SK-N-SH (cell line): ENCODE data around the gene PA2G4. TPM values are rescaled to one million over a fixed set of nuclear protein-coding genes. Genes with fewer than 3 reads are reported as not detected.

Source experiments
- CTCF ChIA-PET: fragments of 300-600, 350-600 bp; formaldehyde crosslinking; extraction: SDS; loops from one replicate; lab custom pipeline; 2021; lab: Yijun Ruan, JAX
- POLR2A ChIA-PET: fragments of 350-600 bp; sonication (Branson Sonifier 250); formaldehyde crosslinking; extraction: SDS; loops from one replicate; lab custom pipeline; 2020; ENCODE audit warnings: antibody characterized with exemption, inconsistent platforms; lab: Yijun Ruan, JAX
- DNase-seq: peaks from one replicate; pipeline ENCODE4 v3.0.0; 2012
- H2AFZ ChIP-seq: fragments of 200-600 bp; sonication (generic); 2 replicates; pipeline ENCODE4 v1.8.1; 2016; ENCODE audit warnings: antibody characterized with exemption, mild to moderate bottlenecking, low read depth
- H3F3A ChIP-seq: fragments of 200-600 bp; sonication (generic); replicated peaks from 2 replicates; pipeline ENCODE3; 2016; ENCODE audit warnings: antibody characterized with exemption, mild to moderate bottlenecking; ENCODE audit not compliant: insufficient read depth
- H3K27ac ChIP-seq, 2 experiments: fragments of 200-500 bp in 1 of 2; fragments of 200-600 bp in 1 of 2; sonication (Bioruptor generic) in 1 of 2; sonication (generic), shearing (Covaris generic) in 1 of 2; 2 replicates each; pipeline versions ENCODE4 v1.5.1 to v1.6.1; 2014 to 2016; ENCODE audit warnings: low read depth in 2 of 2, inconsistent platforms in 1 of 2, low read length in 1 of 2, mild to moderate bottlenecking in 1 of 2, mixed read lengths in 1 of 2
- H3K27me3 ChIP-seq: fragments of 200-600 bp; sonication (generic), shearing (Covaris generic); 2 replicates; pipeline ENCODE4 v1.6.1; 2016; ENCODE audit warnings: mixed run types; ENCODE audit not compliant: insufficient read depth
- H3K36me3 ChIP-seq, 2 experiments: fragments of 200-500 bp in 1 of 2; fragments of 200-600 bp in 1 of 2; sonication (Bioruptor generic) in 1 of 2; sonication (generic) in 1 of 2; replicated peaks in 1 of 2; 2 replicates each; pipeline versions ENCODE3 to v1.5.1; 2014 to 2016; ENCODE audit warnings: low read length in 1 of 2, mild to moderate bottlenecking in 1 of 2; ENCODE audit not compliant: insufficient read depth in 2 of 2, control insufficient read depth in 1 of 2
- H3K4me1 ChIP-seq, 2 experiments: fragments of 200-500 bp in 1 of 2; fragments of 200-600 bp in 1 of 2; sonication (Bioruptor generic) in 1 of 2; sonication (generic), shearing (Covaris generic) in 1 of 2; 2 replicates each; pipeline versions ENCODE4 v1.5.1 to v1.6.1; 2014 to 2016; ENCODE audit warnings: low read depth in 1 of 2, low read length in 1 of 2, mixed run types in 1 of 2; ENCODE audit not compliant: insufficient read depth in 2 of 2, control insufficient read depth in 1 of 2
- H3K4me2 ChIP-seq: fragments of 200-600 bp; sonication (generic), shearing (Covaris generic); 2 replicates; pipeline ENCODE4 v1.6.1; 2017; ENCODE audit warnings: mixed run types
- H3K4me3 ChIP-seq, 2 experiments: fragments of 200-500 bp in 1 of 2; fragments of 200-600 bp in 1 of 2; sonication (Bioruptor generic) in 1 of 2; sonication (generic), shearing (Covaris generic) in 1 of 2; 2 replicates each; pipeline versions ENCODE4 v1.5.1 to v1.8.1; 2014 to 2016; ENCODE audit warnings: low read depth in 2 of 2, inconsistent platforms in 1 of 2, low read length in 1 of 2, mild to moderate bottlenecking in 1 of 2, mixed read lengths in 1 of 2, moderate library complexity in 1 of 2
- H3K79me2 ChIP-seq: fragments of 200-600 bp; sonication (generic); 2 replicates; pipeline ENCODE4 v1.8.1; 2017; ENCODE audit warnings: mild to moderate bottlenecking; ENCODE audit not compliant: insufficient read depth
- H3K9ac ChIP-seq: fragments of 200-600 bp; sonication (generic); 2 replicates; pipeline ENCODE4 v1.6.1; 2017; ENCODE audit warnings: mixed run types
- H3K9me2 ChIP-seq: fragments of 200-600 bp; sonication (generic); 2 replicates; pipeline ENCODE4 v1.6.1; 2017; ENCODE audit warnings: mixed run types
- H3K9me3 ChIP-seq: fragments of 200-600 bp; sonication (generic); 2 replicates; pipeline ENCODE4 v1.6.1; 2017; ENCODE audit warnings: mixed run types, mild to moderate bottlenecking, moderate library complexity
- H4K20me1 ChIP-seq: fragments of 200-600 bp; sonication (generic); 2 replicates; pipeline ENCODE4 v1.6.1; 2017; ENCODE audit warnings: mild to moderate bottlenecking, mixed run types; ENCODE audit not compliant: insufficient read depth
- ELF1 ChIP-seq: IDR thresholded peaks from 2 replicates; pipeline ENCODE4 v1.4.0; 2012
- EZH2phosphoT487 ChIP-seq: fragments of 200-600 bp; sonication (generic); IDR thresholded peaks from 2 replicates; pipeline ENCODE4 v1.6.1; 2017; ENCODE audit warnings: low read depth, mixed run types, mild to moderate bottlenecking, antibody characterized with exemption, moderate library complexity, borderline replicate concordance
- GATA2 ChIP-seq: sonication (generic); formaldehyde crosslinking; IDR thresholded peaks from 2 replicates; pipeline ENCODE4 v1.5.0; 2020; ENCODE audit warnings: mild to moderate bottlenecking, missing genetic modification reagents
- MAX ChIP-seq: IDR thresholded peaks from 2 replicates; pipeline ENCODE4 v1.4.0; 2012; ENCODE audit warnings: low read depth
- NFIC ChIP-seq: IDR thresholded peaks from 2 replicates; pipeline ENCODE4 v1.4.0; 2012; ENCODE audit warnings: borderline replicate concordance
- PBX3 ChIP-seq: IDR thresholded peaks from 2 replicates; pipeline ENCODE4; 2012
- RAD21 ChIP-seq: IDR thresholded peaks from 2 replicates; pipeline ENCODE4 v1.6.1; 2012; ENCODE audit warnings: mild to moderate bottlenecking, low read length
- SMC3 ChIP-seq: IDR thresholded peaks from 2 replicates; pipeline ENCODE4 v1.6.1; 2012; ENCODE audit warnings: low read depth, low read length, improper control_type of control experiment
- TAF1 ChIP-seq: IDR thresholded peaks from 2 replicates; pipeline ENCODE4 v1.6.1; 2012; ENCODE audit warnings: low read depth, mild to moderate bottlenecking, low read length, moderate library complexity, borderline replicate concordance
- TCF12 ChIP-seq: IDR thresholded peaks from 2 replicates; pipeline ENCODE4 v1.4.0; 2012
- USF1 ChIP-seq: IDR thresholded peaks from 2 replicates; pipeline ENCODE4 v1.4.0; 2012; ENCODE audit warnings: low read depth, borderline replicate concordance
- USF2 ChIP-seq: fragments of 150-350 bp; IDR thresholded peaks from 2 replicates; pipeline ENCODE4 v1.6.1; 2017; ENCODE audit warnings: antibody characterized with exemption, low read length, low read depth, borderline replicate concordance
- WGBS: methylation state at CpG from one replicate; pipeline ENCODE4 v1.1.6; 2017; ENCODE audit warnings: low lambda C conversion rate; 5-methylcytosine and 5-hydroxymethylcytosine counted together
- polyA plus RNA-seq, 3 experiments: library from polyadenylated mRNA; depleted of rRNA; stranded (reverse); fragments of >200 nt; gene quantifications; 2 replicates each; pipeline ENCODE4 v1.2.3, GENCODE V29; 2012

Gene PA2G4
- polyA plus RNA-seq, 1 of the 3 experiments (the other 2 are of a cell fraction), result 207 TPM

GRCh38 chr12:56101045-56101444, 3.3 kb upstream of the PA2G4 start:
- no peak overlapping the region for H2AFZ ChIP-seq
- 0 out of 2 replicates have a peak, but pooled peaks cover 3% of the 10 kb centered on the region for H4K20me1 ChIP-seq
- H3K27me3 ChIP-seq, result peaks cover 8% of the 10 kb centered on the region; the same call in 1 of the 2 replicates
- 78% methylated on average over 12 of the region's 14 CpGs for WGBS
- H3K9me3 ChIP-seq, result no peaks in the 10 kb centered on the region
- no peaks in the 10 kb centered on the region for H3K9me2 ChIP-seq
- H3K79me2 ChIP-seq, result peaks cover 16% of the 10 kb centered on the region
- H3K4me1 ChIP-seq, result peaks cover 0 to 14% of the 10 kb centered on the region in 2 experiments; a peak in 2 of 4 replicates
- H3K4me3 ChIP-seq, result no peak overlapping the region
- H3K4me2 ChIP-seq, result no peak overlapping the region
- TF ChIP-seq SMC3 (no peak), TCF12 (no peak), MAX (no peak), TAF1 (no peak)
- peaks cover 0 to 2% of the 10 kb centered on the region in 2 experiments for H3K36me3 ChIP-seq
- H3K9ac ChIP-seq, result no peak overlapping the region
- H3F3A ChIP-seq, result no peaks in the 10 kb centered on the region
- POLR2A ChIA-PET, result no interaction called here
- DNase-seq, result no peak
- H3K27ac ChIP-seq, result no peak overlapping the region
- CTCF ChIA-PET, result interaction anchor here (0.9 kb wide), 1 partner anchor 22 kb away, joined by 4 read pairs; no protein-coding TSS in a partner anchor

DNA sequence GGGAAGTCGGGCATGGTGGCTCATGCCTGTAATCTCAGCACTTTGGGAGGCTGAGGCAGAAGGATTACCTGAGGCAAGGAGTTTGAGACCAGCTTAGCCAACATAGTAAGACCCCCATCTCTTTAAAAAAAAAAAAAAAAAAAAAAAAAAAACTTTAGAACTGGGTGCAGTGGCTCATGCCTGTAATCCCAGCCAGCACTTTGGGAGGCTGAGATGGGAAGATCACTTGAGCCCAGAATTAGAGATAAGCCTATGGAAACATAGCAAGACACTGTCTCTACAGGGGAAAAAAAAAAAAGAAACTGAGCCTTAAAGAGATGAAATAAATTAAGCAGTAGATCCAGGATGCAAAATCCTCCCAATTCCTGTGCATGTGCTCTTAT, 1.7 kb upstream of the PA2G4 start:
- no peak for TF ChIP-seq TAF1
- TF ChIP-seq RAD21, result no peak
- no peak for TF ChIP-seq USF2
- TF ChIP-seq USF1, result no peak
- no peak for TF ChIP-seq GATA2 (CRISPR knock-in tag)
- TF ChIP-seq PBX3, result no peak
- no peak for TF ChIP-seq EZH2phosphoT487
- no peak for TF ChIP-seq ELF1
- TF ChIP-seq NFIC, result no peak
- POLR2A ChIA-PET, result no interaction called here
- DNase-seq, result no peak
- H3K4me3 ChIP-seq, result no peak overlapping the region
- CTCF ChIA-PET, result interaction anchor here (1.2 kb wide), 1 partner anchor 23 kb away, joined by 3 read pairs; no protein-coding TSS in a partner anchor
- H3K79me2 ChIP-seq, result peaks cover 33% of the 10 kb centered on the region
- H2AFZ ChIP-seq, result no peak overlapping the region
- no peaks in the 10 kb centered on the region for H3K27me3 ChIP-seq
- H3K36me3 ChIP-seq, result peaks cover 14 to 18% of the 10 kb centered on the region in 2 experiments
- no peak overlapping the region for H3K27ac ChIP-seq
- H3K9ac ChIP-seq, result no peak overlapping the region
- no peaks in the 10 kb centered on the region for H3K9me3 ChIP-seq
- H3K4me2 ChIP-seq, result no peak overlapping the region; the same call in 1 of the 2 replicates
- H3F3A ChIP-seq, result peaks cover 7% of the 10 kb centered on the region
- no peaks in the 10 kb centered on the region for H3K9me2 ChIP-seq
- WGBS, result 41% methylated on average over 1 of the region's 1 CpG
- peaks cover 5 to 19% of the 10 kb centered on the region in 2 experiments; a peak in 3 of 4 replicates for H3K4me1 ChIP-seq
- H4K20me1 ChIP-seq, result 0 out of 2 replicates have a peak, but pooled peaks cover 3% of the 10 kb centered on the region
